A549 (cell line): ENCODE measurements around the gene LINC00305.

Source experiments
- BHLHE40 ChIP-seq: IDR thresholded peaks from 2 replicates; pipeline ENCODE4 v1.6.1; 2012; ENCODE audit warnings: low read depth, low read length, inconsistent platforms
- CTCF ChIP-seq: fragments of >200 bp; sonication (Bioruptor Twin); formaldehyde crosslinking; IDR thresholded peaks from 3 replicates; pipeline ENCODE4 v1.5.1; 2016
- POLR2A ChIP-seq: IDR thresholded peaks from 2 replicates; pipeline ENCODE4 v1.6.1; 2012; ENCODE audit warnings: mild to moderate bottlenecking, low read length
- RARB ChIP-seq: fragments of 250-450 bp; sonication (Bioruptor Pico); IDR thresholded peaks from 2 replicates; pipeline ENCODE4 v1.8.0; 2021; ENCODE audit warnings: mild to moderate bottlenecking, moderate library complexity
- ZFP36 ChIP-seq: fragments of 450-650 bp; IDR thresholded peaks from 2 replicates; pipeline ENCODE4 v1.6.1; 2014; ENCODE audit warnings: borderline replicate concordance; ENCODE audit not compliant: partially characterized antibody

GRCh38 chr18:64082054-64082453 lies 66.8 kb downstream of the LINC00305 start:
- TF ChIP-seq CTCF, result no peak
- TF ChIP-seq ZFP36, result no peak
- no peak for TF ChIP-seq BHLHE40
- no peak for TF ChIP-seq RARB (CRISPR knock-in tag)
- no peak for TF ChIP-seq POLR2A
